ENCODE results near the gene TTYH1. TPM values are rescaled to one million over a fixed set of nuclear protein-coding genes. Genes with fewer than 3 reads are reported as not detected.

Gene TTYH1
- total and polyA plus RNA-seq, 2 of the 4 experiments (the other 2 are of a cell fraction), result not detected

DNA sequence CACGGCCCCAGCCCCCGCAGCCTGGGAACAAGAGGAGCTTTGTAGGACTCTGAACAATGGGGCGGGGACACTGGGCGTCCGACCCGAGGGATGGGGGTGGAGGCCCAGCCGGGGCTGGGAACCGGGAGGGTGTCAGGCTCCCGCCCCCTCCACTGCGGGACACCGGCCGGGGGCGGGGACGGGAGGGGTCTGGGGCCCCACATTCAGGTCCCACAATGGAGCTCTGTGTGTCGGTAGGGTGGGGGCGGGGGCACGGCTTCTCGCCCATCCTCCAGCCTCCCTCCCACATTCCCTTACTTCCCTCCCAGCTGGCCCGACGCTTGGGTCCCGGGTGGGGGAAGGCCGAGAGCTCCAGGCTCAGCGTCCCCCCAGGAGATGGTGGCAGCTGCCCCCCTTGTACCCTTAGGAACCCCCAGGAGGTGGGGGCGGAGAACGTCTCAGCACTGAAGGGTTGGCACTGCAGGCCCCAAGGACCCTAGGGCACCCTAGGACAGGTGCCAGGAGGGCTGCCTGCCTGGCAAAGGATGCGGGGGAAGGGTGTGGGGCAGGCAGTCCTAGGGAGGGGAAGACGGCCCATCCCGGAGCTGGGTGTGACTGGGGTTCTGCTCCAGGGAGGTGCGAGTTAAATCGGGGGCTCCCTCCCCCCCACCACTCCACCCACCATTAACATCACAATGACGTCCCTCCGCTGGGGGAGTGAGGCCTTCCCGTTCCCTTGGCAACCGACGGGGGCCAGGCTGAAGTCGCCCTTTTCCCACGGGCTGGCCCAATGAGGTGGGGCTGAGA lies 5.3 kb downstream of the TTYH1 start:
- no peak overlapping the region for H3K23ac ChIP-seq (ENCODE audit: low read depth, low read length)
- intact Hi-C loops (cut with micrococcal nuclease) (no loop called here), in situ Hi-C loops (cut with MboI; ENCODE audit: low sequenced_read_pairs) (no loop called here), dilution Hi-C loops (cut with HindIII; ENCODE audit: low sequenced_read_pairs, unreplicated experiment) (no loop called here)
- no peak overlapping the region for H3K4me2 ChIP-seq (ENCODE audit: low read depth, low read length)
- H3K14ac ChIP-seq (replicated peaks; ENCODE audit: low read depth, low read length), result no peak overlapping the region
- no peak overlapping the region for H2BK15ac ChIP-seq (ENCODE audit: low read depth, low read length)
- H2BK5ac ChIP-seq (ENCODE audit: low read depth, low read length, poor library complexity, severe bottlenecking), result no peak overlapping the region
- no peak overlapping the region for H4K8ac ChIP-seq (ENCODE audit: low read depth in 2 of 2, low read length in 2 of 2)
- peaks cover 30% of the 10 kb centered on the region for H3K27me3 ChIP-seq (ENCODE audit: control insufficient read depth, insufficient read depth, low read length)
- WGBS, 2 experiments (ENCODE audit: extremely low coverage in 2 of 2, insufficient read length in 1 of 2), result no CpG with 5 or more reads among the region's 37 CpGs
- no peak overlapping the region for H2AFZ ChIP-seq (replicated peaks; ENCODE audit: low read length, poor library complexity)
- H2AK5ac ChIP-seq (ENCODE audit: low read depth, low read length), result no peak overlapping the region
- H3K4me1 ChIP-seq (ENCODE audit: control insufficient read depth, insufficient read depth, low read length), result no peaks in the 10 kb centered on the region
- no peak overlapping the region for H2AK9ac ChIP-seq (replicated peaks; ENCODE audit: low read depth, low read length, poor library complexity)
- no peaks in the 10 kb centered on the region for H3K36me3 ChIP-seq (ENCODE audit: control insufficient read depth, insufficient read depth, low read length)
- H3K79me1 ChIP-seq (ENCODE audit: low read depth in 1 of 2, low read length in 2 of 2), result no peaks in the 10 kb centered on the region
- ChIA-PET POLR2A (ENCODE audit: unreplicated experiment) (no interaction called here), CTCF (no interaction called here)
- H3K4me3 ChIP-seq (ENCODE audit: insufficient read depth, low read depth, low read length), result no peak overlapping the region
- no peak overlapping the region for H4K5ac ChIP-seq (ENCODE audit: low read depth, low read length)
- peaks cover 3% of the 10 kb centered on the region; the same call in 1 of the 2 replicates for H3K9me1 ChIP-seq (ENCODE audit: insufficient read depth, low read length)
- ATAC-seq (ENCODE audit: low read depth), result peak; percentile 15
- no peak overlapping the region for H3K56ac ChIP-seq (ENCODE audit: extremely low read depth, insufficient read depth, low read length)
- H3K27ac ChIP-seq (ENCODE audit: insufficient read depth, low read length), result no peak overlapping the region
- no peak overlapping the region for H3K4ac ChIP-seq (ENCODE audit: low read depth, low read length)
- no peak overlapping the region for H2BK20ac ChIP-seq (ENCODE audit: low read depth, low read length)
- TF ChIP-seq BHLHE40 (IDR thresholded peaks at IDR 0.05; ENCODE audit: low read depth, low read length) (no peak), MAZ (IDR thresholded peaks at IDR 0.05; ENCODE audit: borderline replicate concordance, low read depth, low read length) (no peak), RAD21 (IDR thresholded peaks at IDR 0.05; ENCODE audit: low read length) (no peak), CEBPB (IDR thresholded peaks at IDR 0.05; ENCODE audit: low read depth, low read length) (no peak), RCOR1 (IDR thresholded peaks at IDR 0.05; ENCODE audit: insufficient replicate concordance, low read length) (no peak), FOS (IDR thresholded peaks at IDR 0.05; ENCODE audit: low read depth, low read length) (no peak), MAFK (IDR thresholded peaks at IDR 0.05; ENCODE audit: low read depth, low read length) (no peak)
- TF ChIP-seq, protein P1, sequence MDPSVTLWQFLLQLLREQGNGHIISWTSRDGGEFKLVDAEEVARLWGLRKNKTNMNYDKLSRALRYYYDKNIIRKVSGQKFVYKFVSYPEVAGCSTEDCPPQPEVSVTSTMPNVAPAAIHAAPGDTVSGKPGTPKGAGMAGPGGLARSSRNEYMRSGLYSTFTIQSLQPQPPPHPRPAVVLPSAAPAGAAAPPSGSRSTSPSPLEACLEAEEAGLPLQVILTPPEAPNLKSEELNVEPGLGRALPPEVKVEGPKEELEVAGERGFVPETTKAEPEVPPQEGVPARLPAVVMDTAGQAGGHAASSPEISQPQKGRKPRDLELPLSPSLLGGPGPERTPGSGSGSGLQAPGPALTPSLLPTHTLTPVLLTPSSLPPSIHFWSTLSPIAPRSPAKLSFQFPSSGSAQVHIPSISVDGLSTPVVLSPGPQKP (IDR thresholded peaks at IDR 0.05; ENCODE audit: borderline replicate concordance, low read depth, low read length), result no peak
- TF ChIP-seq, protein P2, sequence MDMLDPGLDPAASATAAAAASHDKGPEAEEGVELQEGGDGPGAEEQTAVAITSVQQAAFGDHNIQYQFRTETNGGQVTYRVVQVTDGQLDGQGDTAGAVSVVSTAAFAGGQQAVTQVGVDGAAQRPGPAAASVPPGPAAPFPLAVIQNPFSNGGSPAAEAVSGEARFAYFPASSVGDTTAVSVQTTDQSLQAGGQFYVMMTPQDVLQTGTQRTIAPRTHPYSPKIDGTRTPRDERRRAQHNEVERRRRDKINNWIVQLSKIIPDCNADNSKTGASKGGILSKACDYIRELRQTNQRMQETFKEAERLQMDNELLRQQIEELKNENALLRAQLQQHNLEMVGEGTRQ (IDR thresholded peaks at IDR 0.05; ENCODE audit: low read depth, low read length), result no peak
- H4K20me1 ChIP-seq (ENCODE audit: insufficient read depth, low read length), result no peaks in the 10 kb centered on the region
- no peak overlapping the region for H3K9ac ChIP-seq (ENCODE audit: low read depth, low read length)
- no peaks in the 10 kb centered on the region for H3K9me3 ChIP-seq (ENCODE audit: control insufficient read depth, insufficient read depth, low read length)
- H3K18ac ChIP-seq (ENCODE audit: low read depth, low read length), result no peak overlapping the region
- H4K91ac ChIP-seq (ENCODE audit: insufficient read depth, low read depth, low read length), result no peak overlapping the region
- DNase-seq, result no peak
- no TSS peak for BruUV-seq (replicated peaks)
- H2BK120ac ChIP-seq (ENCODE audit: low read depth, low read length), result no peak overlapping the region

All from IMR-90 (cell line).